Fibroblast of skin of back (primary cell): Measurements from ENCODE around the gene ANAPC10.
"Not testable (repeated sequence)": the region's sequence is repeated elsewhere in the genome, so short reads cannot be mapped to it uniquely, and the experiment has no call there.

ENCODE experiments used
- DNase-seq: peaks from one replicate; pipeline ENCODE4 v3.0.0-alpha.2; 2013

Gene ANAPC10

DNA sequence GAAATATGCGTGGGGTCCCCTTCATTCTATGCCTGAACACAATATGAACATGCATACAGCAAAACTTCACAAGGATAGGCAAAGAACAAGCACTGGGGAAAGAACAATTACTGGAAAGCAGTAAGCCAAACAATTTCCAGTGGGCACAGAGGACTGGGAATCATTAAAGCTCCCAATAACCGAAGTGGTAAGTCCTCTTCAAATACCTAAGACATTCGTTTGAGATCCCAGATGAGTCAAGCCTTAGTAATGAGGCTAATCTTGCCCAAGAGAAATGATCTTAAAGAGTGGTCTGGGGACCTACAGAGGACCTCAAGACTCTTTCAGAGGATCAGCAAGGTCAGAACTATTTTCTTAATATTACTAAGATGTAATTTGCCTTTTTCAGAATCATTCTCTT lies 28.6 kb downstream of the ANAPC10 start:
- DNase-seq: peak; percentile 74

DNA sequence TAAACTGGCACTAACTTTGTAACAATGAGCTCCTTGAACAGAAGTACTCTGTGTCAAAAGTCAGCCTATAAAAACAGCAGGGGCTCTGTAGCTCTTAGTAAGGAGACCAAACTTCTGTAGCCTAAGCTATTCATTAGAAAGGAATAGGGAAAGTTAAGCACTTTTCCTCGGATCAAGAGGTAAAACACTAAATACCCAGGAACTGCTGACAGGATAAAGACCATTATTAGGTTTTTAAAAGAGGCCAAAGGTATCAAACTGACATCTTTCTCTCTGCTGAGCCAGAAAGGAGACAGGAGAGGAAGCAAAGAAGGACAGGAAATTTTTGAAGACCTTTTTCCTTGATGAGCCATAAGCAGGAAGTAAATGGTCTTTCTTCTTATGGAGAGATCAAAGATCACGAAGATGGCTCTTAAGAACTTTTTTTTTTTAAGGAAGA lies 31.9 kb downstream of the ANAPC10 start:
- no peak for DNase-seq

DNA sequence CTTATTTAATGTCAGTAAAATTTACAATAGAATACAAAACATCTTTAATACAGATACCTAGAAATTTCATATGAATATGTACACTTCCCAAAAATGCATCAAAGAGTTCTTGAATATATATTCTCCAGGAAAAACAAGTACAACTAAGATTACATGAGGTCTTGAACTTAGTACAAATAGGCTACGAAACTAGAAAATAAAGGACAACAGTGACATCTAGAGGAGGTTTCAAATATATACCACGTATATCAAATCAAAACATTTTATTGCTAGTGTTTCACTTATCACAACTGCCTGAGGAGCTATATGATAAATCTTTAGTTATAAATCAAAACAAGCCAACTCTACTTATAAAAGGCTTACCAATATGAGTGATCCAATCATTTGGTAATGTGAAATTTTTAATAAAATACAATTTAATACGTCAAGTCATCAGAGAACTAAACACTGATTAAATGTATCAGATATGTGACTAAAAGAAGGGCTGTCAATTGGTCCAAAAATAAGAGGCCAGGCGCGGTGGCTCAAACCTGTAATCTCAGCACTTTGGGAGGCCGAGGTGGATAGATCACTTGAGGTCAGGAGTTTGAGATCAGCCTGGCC lies 36.6 kb downstream of the ANAPC10 start:
- peak; percentile 58 for DNase-seq

DNA sequence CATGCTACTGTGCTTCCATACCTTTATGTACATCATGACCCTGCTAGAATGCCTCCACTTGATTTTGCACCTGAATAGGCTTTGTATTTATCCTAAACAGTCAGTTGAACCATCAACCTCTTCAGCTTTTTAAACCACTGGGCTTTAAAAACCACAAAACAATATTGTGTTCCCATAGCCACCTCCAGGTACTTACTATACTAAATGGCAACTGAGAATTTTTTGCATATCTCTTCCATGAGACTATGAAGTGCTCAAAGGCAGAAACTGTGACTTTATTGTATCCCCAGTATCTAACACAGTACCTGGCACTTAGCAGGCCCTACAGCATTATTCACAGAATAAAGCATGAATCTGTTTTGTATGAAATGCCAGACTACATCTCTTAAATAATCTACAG lies 39.7 kb downstream of the ANAPC10 start:
- no peak for DNase-seq

DNA sequence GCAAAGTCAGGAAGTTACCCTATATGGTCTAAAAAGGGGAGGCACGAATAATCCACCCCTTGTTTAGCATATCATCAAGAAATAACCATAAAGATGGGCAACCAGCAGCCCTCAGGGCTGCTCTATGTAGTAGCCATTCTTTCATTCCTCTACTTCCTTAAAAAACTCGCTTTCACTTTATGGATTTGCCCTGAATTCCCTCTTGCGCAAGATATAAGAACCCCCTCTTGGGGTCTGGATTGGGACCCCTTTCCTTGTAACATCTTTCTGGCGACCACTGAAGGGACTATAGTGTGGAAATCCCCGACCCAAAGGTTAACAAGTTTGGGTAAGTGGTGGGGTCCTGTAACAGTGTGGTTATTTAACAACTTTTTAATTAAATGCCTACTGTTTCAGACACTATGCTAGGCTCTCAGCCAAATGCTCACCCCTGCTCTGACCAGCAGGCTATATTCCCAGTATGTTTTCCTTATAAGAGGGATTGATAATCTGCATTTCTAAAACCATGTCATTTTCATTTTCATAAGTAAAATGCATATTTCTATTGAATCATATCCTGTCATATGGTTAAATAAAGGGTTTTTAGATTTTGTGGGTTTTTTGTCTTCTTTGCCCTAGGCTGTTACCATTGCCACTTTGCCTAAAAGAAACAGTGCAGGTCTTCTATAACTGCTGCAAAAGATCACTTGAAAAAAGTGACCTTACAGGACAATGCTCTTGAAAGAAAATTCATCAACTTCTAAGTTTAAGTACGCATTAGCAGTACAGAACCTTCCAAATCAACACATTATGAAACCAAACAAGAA lies 41.5 kb downstream of the ANAPC10 start:
- DNase-seq: no peak

DNA sequence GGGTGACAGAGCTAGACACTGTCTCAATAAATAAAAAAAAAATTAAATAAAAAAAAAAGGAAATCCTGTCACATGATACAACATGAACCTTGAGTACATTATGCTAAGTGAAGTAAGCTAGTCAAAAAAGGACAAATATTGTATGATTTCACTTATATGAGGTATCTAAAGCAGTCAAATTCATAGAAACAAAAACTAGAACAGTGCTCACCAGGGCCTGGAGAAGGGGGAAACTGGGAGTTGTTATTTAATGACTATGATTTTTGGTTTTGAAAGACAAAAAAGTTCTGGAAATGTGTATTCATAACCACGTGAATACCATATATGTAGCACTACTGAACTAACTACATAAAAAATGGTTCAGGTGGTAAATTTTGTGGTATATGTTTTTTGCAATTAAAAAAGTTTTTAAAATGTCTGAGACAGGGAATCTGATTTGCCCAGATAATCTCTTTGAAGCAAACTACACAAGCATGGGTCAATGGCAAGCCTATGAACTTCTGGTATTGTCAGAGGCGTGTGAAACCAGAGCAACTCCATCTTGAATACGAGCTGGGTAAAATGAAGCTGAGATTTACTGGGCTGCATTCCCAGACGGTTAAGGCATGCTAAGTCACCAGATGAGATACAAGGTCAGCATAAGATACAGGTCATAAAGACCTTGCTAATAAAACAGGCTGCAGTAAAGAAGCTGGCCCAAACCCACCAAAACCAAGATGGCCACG lies 42.3 kb downstream of the ANAPC10 start:
- DNase-seq: no peak

DNA sequence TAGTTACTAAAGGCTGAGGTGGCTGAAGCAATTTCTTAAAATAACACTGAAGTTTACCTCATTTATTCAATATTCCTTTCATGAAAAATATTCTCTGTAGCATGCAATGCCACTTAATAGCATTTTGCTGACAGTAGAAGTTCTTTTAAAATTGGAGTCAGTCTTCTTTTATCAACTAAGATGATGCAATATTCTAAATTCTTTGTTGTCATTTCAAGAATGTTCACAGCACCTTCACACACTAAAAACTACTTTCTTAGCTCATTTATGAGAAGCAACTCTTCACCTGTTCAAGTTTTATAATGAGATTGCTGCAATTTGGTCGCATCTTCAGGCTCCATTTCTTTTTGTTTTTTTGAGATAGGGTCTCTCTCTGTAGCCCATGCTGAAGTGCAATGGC lies 48.8 kb downstream of the ANAPC10 start:
- DNase-seq: no peak

DNA sequence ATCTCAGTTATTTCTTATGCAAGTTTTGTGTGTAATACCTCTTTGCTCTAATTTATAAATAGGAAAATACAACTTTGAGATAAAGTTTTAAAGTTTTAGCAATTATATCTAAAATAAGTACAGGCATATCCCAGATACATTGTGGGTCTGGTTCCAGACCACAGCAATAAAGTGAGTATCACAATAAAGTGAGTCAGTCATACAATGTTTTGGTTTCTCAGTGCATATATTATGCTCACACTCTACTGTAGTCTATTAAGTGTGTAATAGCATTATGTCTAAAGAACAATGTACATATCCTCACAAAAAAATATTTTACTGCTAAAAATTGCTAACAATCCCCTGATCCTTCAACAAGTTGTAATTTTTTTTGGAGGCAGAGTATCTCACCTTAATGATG lies 49.2 kb downstream of the ANAPC10 start:
- peak; percentile 25 for DNase-seq

DNA sequence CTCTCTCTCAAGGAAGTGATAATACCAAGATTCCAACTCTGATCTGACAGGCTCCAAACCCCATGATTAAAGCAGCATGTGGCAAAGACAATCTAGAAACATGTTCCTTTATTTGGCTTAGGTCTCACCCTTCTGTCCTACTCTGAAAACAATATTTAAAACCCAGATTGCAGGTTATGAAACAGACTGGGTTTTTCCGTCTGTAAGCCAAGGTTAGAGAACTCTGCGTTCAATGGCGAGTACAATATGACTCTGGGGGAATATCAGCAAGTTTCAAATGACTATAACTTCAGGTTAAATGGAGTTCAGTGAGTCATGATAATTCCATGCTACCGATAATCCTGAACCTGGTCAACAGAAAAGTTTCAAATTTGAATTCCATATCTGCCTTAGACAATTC lies 50.8 kb downstream of the ANAPC10 start:
- DNase-seq: no peak

DNA sequence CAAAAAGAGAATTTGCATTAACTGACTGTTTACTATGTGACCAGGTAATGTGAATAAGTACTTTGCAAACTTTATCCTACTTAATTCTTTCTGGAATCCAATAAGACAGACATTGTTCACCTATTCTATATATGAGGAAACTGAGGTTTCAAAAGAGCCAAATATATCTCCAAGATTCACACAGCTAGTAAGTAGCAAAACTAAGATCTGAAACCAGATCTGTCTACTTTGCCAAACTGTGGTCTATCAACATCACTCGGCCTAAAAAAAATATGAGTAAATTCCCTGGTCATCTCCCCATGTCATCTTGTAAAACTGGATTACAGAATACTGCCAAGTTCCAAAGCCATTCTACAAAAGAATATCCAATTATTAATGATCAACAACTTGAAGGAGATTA lies 52.8 kb downstream of the ANAPC10 start:
- DNase-seq: no peak

DNA sequence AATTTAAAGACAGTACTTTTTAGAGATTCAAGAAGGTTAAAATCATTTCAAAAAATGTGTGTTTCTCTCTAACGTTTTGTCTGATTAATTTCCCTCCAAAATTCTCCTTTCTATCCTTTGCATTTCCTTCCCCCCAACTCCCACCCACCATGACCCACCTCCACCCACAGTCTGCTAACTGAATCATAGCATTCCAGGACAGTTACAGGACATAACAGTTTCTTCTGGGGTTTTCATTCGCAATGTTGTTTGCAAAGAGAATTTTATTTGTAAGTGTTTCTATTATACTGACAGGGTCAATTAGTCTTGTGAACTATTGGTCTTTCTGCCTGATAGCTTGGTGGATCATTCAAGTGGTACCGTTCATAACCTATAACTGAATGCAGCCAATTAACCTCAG lies 53.7 kb downstream of the ANAPC10 start:
- DNase-seq: peak; percentile 72

DNA sequence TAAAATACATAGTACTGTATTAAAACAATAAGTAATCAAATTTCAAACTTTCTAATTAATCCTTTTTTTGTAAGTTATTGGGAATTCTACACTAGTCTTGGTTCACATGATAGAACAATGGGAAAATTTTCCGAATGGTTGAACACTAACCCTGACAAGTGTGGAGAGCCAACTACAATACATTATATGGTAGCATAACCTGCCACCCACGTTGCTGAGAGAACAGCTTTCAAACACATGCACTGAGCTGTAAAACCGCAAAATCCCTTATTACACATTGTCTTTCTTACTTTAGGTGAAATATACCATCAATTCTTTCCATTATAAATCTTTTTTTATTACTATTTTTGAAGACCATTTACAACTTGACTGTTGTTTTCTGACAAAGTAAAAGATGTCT lies 54.7 kb downstream of the ANAPC10 start:
- peak; percentile 50 for DNase-seq

DNA sequence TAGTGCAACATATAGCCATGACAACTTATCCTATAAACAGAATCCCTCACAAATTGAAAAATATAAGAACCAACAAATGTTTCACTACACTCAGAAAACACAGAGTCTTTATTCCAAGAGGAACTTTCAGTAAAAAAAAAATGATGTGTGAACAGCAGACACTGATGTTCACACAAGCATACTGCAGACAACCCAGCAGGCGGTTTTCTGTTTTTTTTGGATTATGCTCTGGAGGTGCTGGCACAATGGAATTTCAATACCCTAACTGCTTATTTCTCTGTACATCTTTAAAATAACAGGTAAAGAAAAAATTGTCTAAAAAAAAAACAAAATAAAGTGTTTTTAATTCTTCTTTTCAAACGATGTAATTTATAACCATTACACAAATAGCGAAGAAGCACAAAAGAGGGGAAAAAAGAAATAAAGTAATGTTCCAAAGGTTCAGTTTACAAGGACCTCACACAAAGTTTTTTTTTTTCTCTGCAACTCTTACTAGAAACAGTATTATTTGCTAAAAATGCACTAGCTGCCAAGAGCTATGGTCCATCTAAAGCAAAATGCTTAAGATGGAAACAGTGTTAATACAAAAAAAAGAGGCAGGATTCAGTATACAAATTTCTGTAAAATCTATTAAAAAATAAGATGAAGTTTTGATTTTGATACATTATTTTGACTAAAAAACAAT lies 55.3 kb downstream of the ANAPC10 start:
- peak; percentile 38 for DNase-seq

DNA sequence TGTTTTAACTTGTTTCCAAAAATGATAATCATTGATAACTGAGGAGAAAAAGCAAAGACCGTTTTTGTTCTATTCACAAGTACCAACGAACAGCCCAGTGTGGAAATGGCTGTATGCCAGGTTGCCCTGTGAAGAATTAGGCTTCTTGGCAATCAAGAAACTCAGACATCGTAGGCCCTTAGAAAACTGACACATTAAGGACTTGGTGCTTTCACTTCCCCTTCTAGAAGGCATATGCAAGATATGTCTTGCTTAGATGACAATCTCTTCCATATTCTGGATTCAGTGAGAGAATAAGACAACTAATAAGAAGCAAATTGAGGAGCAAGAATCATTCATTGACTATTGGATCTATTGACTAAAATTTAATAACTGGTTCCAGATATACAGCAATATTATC lies 56.6 kb downstream of the ANAPC10 start:
- DNase-seq: no peak

DNA sequence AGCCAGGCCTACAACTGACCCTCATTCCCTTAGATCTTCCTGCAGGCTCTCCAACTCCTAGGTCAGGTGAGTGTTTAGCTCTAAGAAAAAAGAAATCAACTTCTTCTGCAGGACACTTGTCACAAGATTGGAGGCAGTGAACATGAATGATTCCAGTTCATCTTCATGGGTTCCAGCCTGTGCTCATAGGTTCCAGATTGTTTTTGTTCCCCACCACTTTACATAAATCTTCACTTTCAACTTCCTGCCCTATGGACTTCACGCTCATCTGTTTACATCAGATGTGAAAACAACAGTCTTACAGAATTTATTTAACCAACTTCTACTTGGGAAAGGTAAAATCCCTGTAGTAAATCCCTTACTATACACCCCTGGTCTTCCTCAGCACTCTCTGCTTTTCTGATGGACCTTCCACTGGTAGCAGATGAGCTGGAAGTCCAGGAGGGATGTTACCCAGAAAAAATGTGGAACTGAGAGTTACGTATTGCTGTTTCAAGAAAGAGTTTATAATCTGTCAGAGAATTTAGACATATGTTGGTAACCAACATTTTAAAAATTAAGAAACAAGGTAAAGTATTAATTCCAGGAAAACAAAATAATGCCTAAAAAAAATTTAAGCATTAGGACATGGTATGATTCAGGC lies 62.4 kb downstream of the ANAPC10 start:
- DNase-seq: no peak

DNA sequence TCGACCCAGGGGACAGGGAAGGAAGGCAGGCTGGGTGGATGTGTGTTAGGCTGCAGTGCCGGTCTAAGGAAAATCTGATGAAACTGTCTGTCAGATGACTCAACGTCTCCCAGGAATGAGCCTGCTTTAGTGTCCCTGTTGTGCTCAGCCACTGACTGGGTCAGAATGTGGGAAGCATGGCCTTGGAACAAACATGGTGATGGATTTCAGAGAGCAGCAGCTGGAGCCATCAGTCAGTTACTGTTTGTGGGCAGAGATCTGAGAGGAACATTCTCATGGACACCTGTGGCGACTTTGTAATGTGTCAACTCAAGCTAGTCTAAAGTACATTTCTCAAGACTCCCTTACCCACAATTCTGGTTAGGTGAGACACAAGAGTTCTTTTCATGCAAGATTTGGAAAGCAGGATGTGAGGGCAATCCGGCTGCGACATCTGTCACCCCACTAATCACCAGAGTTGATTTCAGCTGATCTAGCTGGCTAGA lies 63.2 kb downstream of the ANAPC10 start:
- DNase-seq: peak; percentile 95

DNA sequence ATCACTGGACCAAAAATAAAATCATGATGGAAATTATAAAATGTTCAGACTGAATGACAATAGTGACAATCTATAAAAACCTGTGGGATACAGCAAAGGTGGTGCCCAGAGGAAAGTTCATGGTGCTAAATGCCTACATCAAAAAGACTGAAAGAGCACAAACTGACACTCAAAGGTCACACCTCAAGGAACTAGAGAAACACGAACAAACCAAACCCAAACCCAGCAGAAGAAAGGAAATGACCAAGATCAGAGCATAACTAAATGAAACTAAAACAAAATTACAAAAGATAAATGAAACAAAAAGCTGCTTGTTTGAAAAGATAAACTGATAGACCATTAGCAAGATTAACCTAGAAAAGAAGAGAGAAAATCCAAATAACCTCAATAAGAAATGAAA lies 78.7 kb downstream of the ANAPC10 start:
- no peak for DNase-seq

DNA sequence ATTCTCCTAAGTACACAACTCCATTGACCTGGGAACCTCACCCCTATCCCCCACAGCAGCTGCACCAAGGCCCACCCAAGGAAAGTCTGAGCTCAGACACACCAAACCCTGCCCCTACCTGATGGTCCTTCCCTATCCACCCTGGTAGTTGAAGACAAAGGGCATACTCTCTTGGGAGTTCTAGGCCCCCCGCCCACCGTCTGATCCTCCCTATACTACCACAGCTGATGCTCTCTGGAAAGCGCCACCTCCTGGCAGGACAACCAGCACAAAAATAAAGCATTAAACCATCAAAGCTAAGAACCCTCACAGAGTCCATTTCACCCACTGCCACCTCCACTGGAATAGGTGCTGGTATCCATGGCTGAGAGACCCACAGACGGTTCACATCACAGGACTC lies 83.6 kb downstream of the ANAPC10 start:
- no peak for DNase-seq

DNA sequence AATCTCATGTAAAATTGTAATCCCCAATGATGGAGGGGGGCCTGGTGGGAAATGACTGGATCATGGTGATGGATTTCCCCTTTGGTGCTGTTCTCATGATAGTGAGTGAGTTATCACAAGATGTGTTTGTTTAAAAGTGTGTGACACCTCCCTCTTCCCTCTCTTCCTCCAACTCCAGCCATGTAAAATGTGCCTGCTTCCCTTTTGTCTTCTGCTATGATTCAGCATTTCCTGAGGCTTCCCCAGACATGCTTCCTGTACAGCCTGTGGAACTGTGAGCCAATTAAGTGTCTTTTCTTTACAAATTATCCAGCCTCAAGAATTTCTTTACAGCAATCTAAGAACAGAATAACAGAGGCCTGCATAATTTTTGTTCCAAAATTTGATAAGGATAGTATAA lies 85.2 kb downstream of the ANAPC10 start:
- DNase-seq: peak; percentile 60

DNA sequence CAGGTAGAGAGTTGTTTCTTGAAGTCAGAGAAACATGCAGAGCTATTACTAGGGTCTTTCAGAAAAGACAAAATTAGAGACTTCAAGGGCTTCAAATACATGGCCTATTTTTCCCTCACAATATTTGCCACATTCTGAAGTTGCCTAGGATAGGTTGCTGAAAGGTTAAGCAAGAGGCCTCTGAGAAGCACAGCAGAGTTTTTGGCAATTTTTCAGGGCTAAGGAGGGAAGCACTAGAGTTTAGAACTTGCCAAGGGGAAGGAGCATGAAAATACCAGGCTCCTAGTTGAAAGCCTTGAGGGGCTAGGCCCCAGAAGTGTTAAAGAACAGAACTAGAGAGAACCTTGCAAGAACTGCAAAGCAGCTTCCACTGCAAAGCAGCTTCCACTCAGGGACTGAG lies 86.4 kb downstream of the ANAPC10 start:
- no peak for DNase-seq

DNA sequence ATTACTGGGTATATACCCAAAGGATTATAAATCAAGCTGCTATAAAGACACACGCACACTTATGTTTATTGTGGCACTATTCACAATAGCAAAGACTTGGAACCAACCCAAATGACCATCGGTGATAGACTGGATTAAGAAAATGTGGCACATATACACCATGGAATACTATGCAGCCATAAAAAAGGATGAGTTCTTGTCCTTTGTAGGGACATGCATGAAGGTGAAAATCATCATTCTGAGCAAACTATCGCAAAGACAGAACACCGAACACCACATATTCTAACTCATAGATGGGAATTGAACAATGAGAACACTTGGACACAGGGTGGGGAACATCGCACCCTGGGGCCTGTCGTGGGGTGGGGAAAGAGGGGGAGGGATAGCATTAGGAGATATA lies 87.7 kb downstream of the ANAPC10 start:
- DNase-seq: not testable (repeated sequence)

DNA sequence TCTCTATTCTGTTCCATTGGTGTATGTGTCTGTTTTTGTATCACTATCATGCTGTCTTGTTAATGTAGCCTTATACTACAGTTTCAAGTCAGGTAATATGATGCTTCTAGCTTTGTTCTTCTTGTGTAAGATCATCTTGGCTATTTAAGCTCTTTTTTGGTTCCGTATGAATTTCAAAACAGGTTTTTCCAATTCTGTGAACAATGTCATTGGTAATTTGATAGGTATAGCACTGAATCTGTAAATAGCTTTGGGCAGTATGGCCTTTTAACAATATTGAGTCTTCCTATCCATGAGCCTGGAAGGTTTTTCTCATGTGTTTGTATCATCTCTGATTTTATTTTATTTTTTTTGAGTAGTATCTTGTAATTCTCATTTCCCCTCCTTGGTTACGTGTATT lies 94.3 kb downstream of the ANAPC10 start:
- DNase-seq: no peak

DNA sequence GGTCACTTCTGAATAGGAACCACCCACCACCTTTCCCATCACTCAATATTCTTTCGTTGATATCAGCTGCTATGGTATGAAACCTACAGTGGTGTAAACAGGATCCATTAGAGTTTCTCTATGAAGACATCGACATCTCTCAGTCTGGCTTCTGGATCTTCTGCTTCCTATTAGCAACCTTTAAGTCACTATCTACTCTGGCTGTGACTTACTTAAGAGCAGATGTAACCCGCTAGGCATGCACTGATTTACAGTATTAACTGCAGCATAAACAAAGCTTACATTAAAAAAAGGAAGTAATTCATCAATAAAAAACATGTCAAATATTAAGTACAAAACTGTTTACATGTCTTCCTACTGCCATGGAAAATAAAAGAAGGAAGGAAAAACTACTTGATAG lies 96.4 kb downstream of the ANAPC10 start:
- no peak for DNase-seq
